PC-9 (cell line): ENCODE measurements around the gene TBL2.

Source experiments
- CTCF ChIP-seq: fragments of 200-600 bp; sonication (generic); conservative IDR thresholded peaks from 2 replicates; pipeline ENCODE4 v1.6.1; 2017; ENCODE audit warnings: mixed run types, antibody characterized with exemption, mild to moderate bottlenecking, moderate library complexity
- EZH2 ChIP-seq: fragments of 200-600 bp; sonication (generic); IDR thresholded peaks from 2 replicates; pipeline ENCODE4 v1.8.0; 2017; ENCODE audit warnings: antibody characterized with exemption, low read depth

GRCh38 chr7:73544678-73545077 is 33.7 kb downstream of the TBL2 start:
- TF ChIP-seq CTCF (no peak), EZH2 (no peak)
